Trophoblast cell (in vitro differentiated cells and primary cell): Measurements from ENCODE around the gene PBX3.

Source experiments
- DNase-seq, 2 donors: peaks; one replicate each; pipeline ENCODE4 v3.0.0-alpha.2; 2016
- H2AFZ ChIP-seq: 2 replicates; pipeline ENCODE4 v1.6.1; 2013; ENCODE audit warnings: low read length, moderate library complexity, mild to moderate bottlenecking; ENCODE audit not compliant: insufficient read depth, poor library complexity
- H2AK5ac ChIP-seq: 2 replicates; pipeline ENCODE4 v1.6.1; 2013; ENCODE audit warnings: mild to moderate bottlenecking, low read length
- H2BK120ac ChIP-seq: 2 replicates; pipeline ENCODE4 v1.6.1; 2013; ENCODE audit warnings: low read length, mild to moderate bottlenecking, moderate library complexity; ENCODE audit not compliant: insufficient read depth, poor library complexity
- H2BK12ac ChIP-seq: 2 replicates; pipeline ENCODE4 v1.6.1; 2013; ENCODE audit warnings: mild to moderate bottlenecking, low read length, moderate library complexity
- H2BK5ac ChIP-seq: 2 replicates; pipeline ENCODE4 v1.6.1; 2013; ENCODE audit warnings: low read length, low read depth, moderate library complexity, mild to moderate bottlenecking; ENCODE audit not compliant: poor library complexity
- H3K14ac ChIP-seq: 2 replicates; pipeline ENCODE4 v1.6.1; 2013; ENCODE audit warnings: mild to moderate bottlenecking, low read length
- H3K18ac ChIP-seq: 2 replicates; pipeline ENCODE4 v1.6.1; 2013; ENCODE audit warnings: mild to moderate bottlenecking, low read length
- H3K23ac ChIP-seq: 2 replicates; pipeline ENCODE4 v1.6.1; 2013; ENCODE audit warnings: low read length
- H3K27ac ChIP-seq: 2 replicates; pipeline ENCODE4 v1.5.1; 2013; ENCODE audit warnings: low read depth, mild to moderate bottlenecking, inconsistent platforms, low read length, moderate library complexity
- H3K27me3 ChIP-seq: 2 replicates; pipeline ENCODE4 v1.6.1; 2013; ENCODE audit warnings: inconsistent platforms, mild to moderate bottlenecking, low read length, moderate library complexity; ENCODE audit not compliant: insufficient read depth
- H3K36me3 ChIP-seq, 2 experiments: 1 replicate in 1 of 2; 2 replicates in 1 of 2; pipeline ENCODE4 v1.6.1; 2013; ENCODE audit warnings: low read length in 2 of 2, mild to moderate bottlenecking in 2 of 2, moderate library complexity in 1 of 2; ENCODE audit not compliant: insufficient read depth in 2 of 2, control insufficient read depth in 1 of 2
- H3K4ac ChIP-seq: 2 replicates; pipeline ENCODE4 v1.6.1; 2013; ENCODE audit warnings: low read depth, mild to moderate bottlenecking, low read length, moderate library complexity
- H3K4me1 ChIP-seq, 2 experiments: 1 replicate in 1 of 2; 2 replicates in 1 of 2; pipeline ENCODE4 v1.6.1; 2013; ENCODE audit warnings: low read length in 2 of 2, mild to moderate bottlenecking in 2 of 2, moderate library complexity in 1 of 2; ENCODE audit not compliant: insufficient read depth in 2 of 2, control insufficient read depth in 1 of 2
- H3K4me2 ChIP-seq: 2 replicates; pipeline ENCODE4 v1.6.1; 2013; ENCODE audit warnings: inconsistent platforms, mild to moderate bottlenecking, low read length, moderate library complexity
- H3K4me3 ChIP-seq: 2 replicates; pipeline ENCODE4 v1.5.1; 2013; ENCODE audit warnings: mild to moderate bottlenecking, low read depth, low read length, inconsistent platforms
- H3K79me1 ChIP-seq: one replicate; pipeline ENCODE4 v1.6.1; 2013; ENCODE audit warnings: low read length
- H3K79me2 ChIP-seq: 2 replicates; pipeline ENCODE4 v1.6.1; 2013; ENCODE audit warnings: low read length, mild to moderate bottlenecking; ENCODE audit not compliant: control insufficient read depth, insufficient read depth, poor library complexity
- H3K9ac ChIP-seq: 2 replicates; pipeline ENCODE4 v1.6.1; 2013; ENCODE audit warnings: mild to moderate bottlenecking, low read length
- H3K9me3 ChIP-seq: 2 replicates; pipeline ENCODE4 v1.6.1; 2013; ENCODE audit warnings: low read depth, mild to moderate bottlenecking, control low read depth, inconsistent platforms, low read length; ENCODE audit not compliant: insufficient read depth
- H4K12ac ChIP-seq: 2 replicates; pipeline ENCODE4 v1.6.1; 2013; ENCODE audit warnings: low read depth, mild to moderate bottlenecking, low read length, moderate library complexity
- H4K8ac ChIP-seq: 2 replicates; pipeline ENCODE4 v1.6.1; 2013; ENCODE audit warnings: low read depth, mild to moderate bottlenecking, low read length, moderate library complexity
- H4K91ac ChIP-seq: one replicate; pipeline ENCODE4 v1.6.1; 2013; ENCODE audit warnings: low read depth, mild to moderate bottlenecking, low read length, moderate library complexity
- WGBS: extraction: QIAGEN DNeasy Blood & Tissue Kit; methylation state at CpG from one replicate; pipeline ENCODE4 v1.1.7; 2013; ENCODE audit warnings: missing lambda C conversion rate; ENCODE audit not compliant: insufficient read length, insufficient coverage; ENCODE audit errors: extremely low coverage; 5-methylcytosine and 5-hydroxymethylcytosine counted together

PBX3 gene

DNA sequence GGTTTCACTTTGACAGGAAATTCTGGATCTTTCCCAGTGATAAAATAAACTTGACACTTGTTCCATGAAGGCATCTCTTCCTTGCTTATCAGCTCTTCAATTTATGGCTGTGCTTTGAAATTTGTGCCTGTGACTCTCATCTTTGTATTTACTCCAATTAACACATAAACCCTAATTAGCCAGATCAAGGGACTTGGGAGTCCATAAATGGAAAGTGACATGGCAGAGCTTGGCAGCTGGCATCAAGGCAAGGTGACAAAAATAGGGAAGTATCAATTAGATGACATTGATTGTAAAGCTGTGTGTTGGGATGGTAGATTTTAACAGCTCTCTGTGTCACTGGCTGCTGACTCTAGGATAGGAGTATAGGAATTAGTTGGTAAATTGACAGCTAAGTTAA, 133.9 kb downstream of the PBX3 start:
- Histone ChIP-seq H3K79me1 (no peaks in the 10 kb centered on the region), H2BK5ac (no peak overlapping the region), H3K36me3 (no peaks in the 10 kb centered on the region), H2BK12ac (no peak overlapping the region), H3K4me1 (no peaks in the 10 kb centered on the region), H2AK5ac (no peak overlapping the region), H3K4me3 (no peak overlapping the region), H3K4ac (no peak overlapping the region), H3K14ac (no peak overlapping the region), H3K18ac (no peak overlapping the region), H2AFZ (no peak overlapping the region), H3K4me2 (no peak overlapping the region), H3K27me3 (no peaks in the 10 kb centered on the region), H3K27ac (no peak overlapping the region), H4K8ac (no peak overlapping the region), H3K9ac (no peak overlapping the region), H4K12ac (no peak overlapping the region), H2BK120ac (no peak overlapping the region), H3K79me2 (no peaks in the 10 kb centered on the region), H4K91ac (no peak overlapping the region), H3K9me3 (no peaks in the 10 kb centered on the region), H3K23ac (no peak overlapping the region)
- no peak for DNase-seq

DNA sequence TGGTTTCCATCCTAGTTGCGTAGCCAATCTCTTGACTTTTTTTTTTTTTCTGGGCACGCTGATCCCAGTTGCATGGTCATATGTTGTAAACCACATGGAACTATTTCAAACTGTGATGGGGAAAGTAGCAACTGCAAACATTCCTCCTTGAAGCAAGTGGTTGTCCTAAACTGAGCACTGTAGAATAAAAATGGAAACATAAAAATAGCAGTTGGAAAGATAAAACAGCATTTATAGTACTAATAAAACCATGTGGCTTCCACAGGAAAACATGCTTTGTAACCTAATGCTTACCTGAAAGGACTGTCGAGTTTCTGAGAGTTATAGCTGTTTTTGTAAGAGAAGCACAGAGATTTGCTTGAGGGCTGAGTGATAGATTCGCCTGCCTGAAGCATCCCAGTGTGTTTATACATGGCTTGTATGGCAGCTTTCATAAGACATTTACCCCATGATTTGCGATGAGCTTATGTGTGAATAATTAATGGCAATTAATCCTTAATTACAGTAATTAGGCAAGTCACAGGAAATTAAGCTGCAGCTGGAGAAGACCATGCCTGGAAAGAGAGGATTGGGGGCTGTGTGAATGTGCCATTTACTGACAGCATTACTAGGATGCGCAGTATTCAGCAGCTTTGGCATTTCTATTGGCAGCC, 136.5 kb downstream of the PBX3 start:
- no peak overlapping the region for H3K4ac ChIP-seq
- no peak overlapping the region for H3K23ac ChIP-seq
- no peak overlapping the region for H3K9ac ChIP-seq
- no peaks in the 10 kb centered on the region for H3K4me1 ChIP-seq
- no peak overlapping the region for H2AFZ ChIP-seq
- no peak overlapping the region for H3K18ac ChIP-seq
- H3K14ac ChIP-seq: no peak overlapping the region
- WGBS: no CpG with 5 or more reads among the region's 6 CpGs
- no peaks in the 10 kb centered on the region for H3K9me3 ChIP-seq
- no peak overlapping the region for H2AK5ac ChIP-seq
- no peak overlapping the region for H2BK12ac ChIP-seq
- H3K4me2 ChIP-seq: no peak overlapping the region
- H2BK120ac ChIP-seq: no peak overlapping the region
- no peak overlapping the region for H3K27ac ChIP-seq
- H3K4me3 ChIP-seq: no peak overlapping the region
- H3K79me1 ChIP-seq: no peaks in the 10 kb centered on the region
- DNase-seq: no peak
- no peak overlapping the region for H2BK5ac ChIP-seq
- no peaks in the 10 kb centered on the region for H3K79me2 ChIP-seq
- H3K36me3 ChIP-seq: no peaks in the 10 kb centered on the region
- no peak overlapping the region for H4K91ac ChIP-seq
- no peak overlapping the region for H4K8ac ChIP-seq
- no peak overlapping the region for H4K12ac ChIP-seq
- H3K27me3 ChIP-seq: no peaks in the 10 kb centered on the region

DNA sequence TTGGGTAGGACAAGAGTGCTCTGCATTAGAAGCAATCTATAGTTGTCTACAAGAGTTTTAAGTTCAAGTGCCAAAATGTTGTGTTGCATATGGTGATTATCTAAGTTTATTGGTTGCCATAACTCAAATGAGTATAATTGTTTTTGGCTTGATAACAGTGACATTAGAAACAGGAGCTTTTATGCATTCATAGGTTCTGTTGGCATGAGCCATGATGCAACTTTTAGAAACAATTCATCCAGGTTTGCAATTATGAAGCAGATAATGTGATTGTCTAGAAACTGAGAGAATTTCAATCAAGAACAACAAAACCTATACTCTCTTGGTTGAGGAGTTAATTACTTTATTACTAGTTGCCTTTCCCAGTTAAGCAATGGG, 137.0 kb downstream of the PBX3 start:
- no peak overlapping the region for H3K18ac ChIP-seq
- H3K79me2 ChIP-seq: no peaks in the 10 kb centered on the region
- H3K4ac ChIP-seq: no peak overlapping the region
- H2AK5ac ChIP-seq: no peak overlapping the region
- H3K27ac ChIP-seq: no peak overlapping the region
- no peak overlapping the region for H3K14ac ChIP-seq
- no peak overlapping the region for H3K23ac ChIP-seq
- no peak overlapping the region for H4K8ac ChIP-seq
- no peak overlapping the region for H2AFZ ChIP-seq
- H2BK5ac ChIP-seq: no peak overlapping the region
- no peak overlapping the region for H2BK12ac ChIP-seq
- no peaks in the 10 kb centered on the region for H3K79me1 ChIP-seq
- H2BK120ac ChIP-seq: no peak overlapping the region
- no peak overlapping the region for H3K4me3 ChIP-seq
- no peak overlapping the region for H4K12ac ChIP-seq
- H3K4me2 ChIP-seq: no peak overlapping the region
- no peaks in the 10 kb centered on the region for H3K4me1 ChIP-seq
- H3K9me3 ChIP-seq: peaks cover 2% of the 10 kb centered on the region
- no peak overlapping the region for H3K9ac ChIP-seq
- H3K36me3 ChIP-seq: no peaks in the 10 kb centered on the region
- peaks cover 3% of the 10 kb centered on the region for H3K27me3 ChIP-seq
- DNase-seq: no peak
- no peak overlapping the region for H4K91ac ChIP-seq

DNA sequence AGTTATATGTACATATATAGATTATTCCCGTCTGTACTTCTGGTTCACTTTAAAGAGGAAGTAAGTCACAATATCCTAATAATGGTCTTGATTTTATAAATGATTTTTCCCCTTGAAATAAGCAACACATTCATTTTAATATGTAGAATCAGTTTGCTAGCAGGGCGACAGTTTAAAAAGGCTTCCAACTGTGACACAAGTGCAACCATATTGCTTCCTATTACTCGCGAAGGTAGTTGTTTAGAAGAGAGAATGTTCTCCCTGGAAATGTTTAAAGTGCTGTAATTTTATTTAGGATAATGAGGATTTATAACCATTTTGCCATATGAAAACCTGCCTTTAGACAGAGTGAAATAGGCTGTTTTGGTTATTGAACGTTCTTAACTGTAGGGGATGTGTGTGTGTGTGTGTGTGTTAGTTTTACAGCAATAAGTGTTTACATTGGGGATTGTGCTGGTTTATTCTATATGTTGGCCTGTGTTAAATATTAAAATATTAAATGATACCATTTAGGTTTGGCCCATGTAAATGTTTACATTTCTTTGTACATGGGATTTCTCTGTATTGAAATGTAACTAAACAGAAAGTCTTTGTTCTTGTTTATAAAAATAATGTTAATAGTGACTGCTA, 138.3 kb downstream of the PBX3 start:
- no peaks in the 10 kb centered on the region for H3K4me1 ChIP-seq

More for the DNA sequence above, 138.3 kb downstream of the PBX3 start:
- H3K23ac ChIP-seq: no peak overlapping the region
- H3K4me2 ChIP-seq: no peak overlapping the region
- no peak overlapping the region for H3K27ac ChIP-seq
- no peak overlapping the region for H2BK5ac ChIP-seq
- no peak overlapping the region for H2BK12ac ChIP-seq
- no peak overlapping the region for H3K4me3 ChIP-seq
- H3K9me3 ChIP-seq: peaks cover 2% of the 10 kb centered on the region
- no peak overlapping the region for H2BK120ac ChIP-seq
- DNase-seq: no peak
- no CpG with 5 or more reads among the region's 5 CpGs for WGBS
- no peak overlapping the region for H3K14ac ChIP-seq
- H2AK5ac ChIP-seq: no peak overlapping the region
- no peaks in the 10 kb centered on the region for H3K36me3 ChIP-seq
- H3K79me2 ChIP-seq: no peaks in the 10 kb centered on the region
- no peaks in the 10 kb centered on the region for H3K79me1 ChIP-seq
- no peak overlapping the region for H4K91ac ChIP-seq
- H4K12ac ChIP-seq: no peak overlapping the region
- peaks cover 12% of the 10 kb centered on the region for H3K27me3 ChIP-seq
- no peak overlapping the region for H3K9ac ChIP-seq
- H4K8ac ChIP-seq: no peak overlapping the region
- no peak overlapping the region for H2AFZ ChIP-seq
- no peak overlapping the region for H3K4ac ChIP-seq
- no peak overlapping the region for H3K18ac ChIP-seq
